Glutamatergic neuron (in vitro differentiated cells): Measurements from ENCODE around the gene R3HDM4. TPM values are rescaled to one million over a fixed set of nuclear protein-coding genes. Genes with fewer than 3 reads are reported as not detected.

ENCODE experiments used
- DNase-seq: peaks from one replicate; pipeline ENCODE4 v3.0.0; 2022
- H3K27ac Mint-ChIP-seq: one replicate; pipeline ENCODE4 v1.8.0; 2020; ENCODE audit warnings: mild to moderate bottlenecking, mixed read lengths, inconsistent platforms; ENCODE audit not compliant: unreplicated experiment
- H3K27me3 Mint-ChIP-seq: one replicate; pipeline ENCODE4 v1.8.0; 2020; ENCODE audit warnings: mild to moderate bottlenecking, moderate library complexity, mixed read lengths, inconsistent platforms; ENCODE audit not compliant: unreplicated experiment
- H3K36me3 Mint-ChIP-seq: one replicate; pipeline ENCODE4 v1.8.0; 2020; ENCODE audit warnings: mild to moderate bottlenecking, mixed read lengths, inconsistent platforms; ENCODE audit not compliant: unreplicated experiment
- H3K4me1 Mint-ChIP-seq: one replicate; pipeline ENCODE4 v1.8.0; 2020; ENCODE audit warnings: mild to moderate bottlenecking, low read depth, mixed read lengths, inconsistent platforms; ENCODE audit not compliant: unreplicated experiment
- H3K4me3 Mint-ChIP-seq: one replicate; pipeline ENCODE4 v1.8.0; 2020; ENCODE audit warnings: mild to moderate bottlenecking, mixed read lengths, inconsistent platforms; ENCODE audit not compliant: unreplicated experiment
- H3K9me3 Mint-ChIP-seq: one replicate; pipeline ENCODE4 v1.8.0; 2020; ENCODE audit warnings: mild to moderate bottlenecking, moderate library complexity, mixed read lengths, inconsistent platforms; ENCODE audit not compliant: unreplicated experiment
- CTCF ChIP-seq: fragments of 200-600 bp; sonication (generic); IDR thresholded peaks from one replicate; pipeline ENCODE4 v1.5.0; 2021; ENCODE audit not compliant: partially characterized antibody, unreplicated experiment
- long read RNA-seq: library from polyadenylated mRNA; unstranded; transcript quantifications from one replicate; pipeline ENCODE4 v2.0.0, GENCODE V29; 2020; ENCODE audit not compliant: unreplicated experiment
- total RNA-seq: library from RNA; stranded (reverse); fragmentation: NEBNext Ultra II Directional; extraction: Animal tissue kit (Norgen Biotek cat#: 25700); gene quantifications from one replicate; pipeline ENCODE4 v1.2.1, GENCODE V29; 2021; ENCODE audit not compliant: unreplicated experiment

Gene R3HDM4
- total RNA-seq = 61.9 TPM
- long read RNA-seq, transcript R3HDM4-201 (8 exons, 1,815 nt) = major isoform, 10 of 11 reads
- long read RNA-seq, partial matches to known transcripts = 0 of 11 reads
- long read RNA-seq, other reads (novel, unspliced or antisense) = 1 of 11 reads

- H3K27ac Mint-ChIP-seq = no peak within 1 kb of the TSS
- H3K4me3 Mint-ChIP-seq = peak within 1 kb of the TSS; percentile 71
- H3K36me3 Mint-ChIP-seq = no peaks in the 10 kb centered on the region
- H3K4me1 Mint-ChIP-seq = no peaks in the 10 kb centered on the region
- peak; percentile 82 for DNase-seq
- H3K9me3 Mint-ChIP-seq = no peaks in the 10 kb centered on the region
- peaks cover 12% of the 10 kb centered on the region for H3K27me3 Mint-ChIP-seq
- TF ChIP-seq CTCF = no peak
Observed at GRCh38 chr19:913080-913748, at the start of gene R3HDM4. Gene R3HDM4 (minus strand): TSS chr19:913219. CDS start chr19:913157, 62 bp downstream.

GRCh38 chr19:961866-962620, 49.0 kb upstream of the R3HDM4 start:
- DNase-seq = no peak
- TF ChIP-seq CTCF = no peak
- Mint-ChIP-seq H3K4me3 (no peak overlapping the region), H3K27ac (no peak overlapping the region), H3K27me3 (peaks cover 9% of the 10 kb centered on the region), H3K9me3 (peaks cover 8% of the 10 kb centered on the region), H3K4me1 (peaks cover 6% of the 10 kb centered on the region), H3K36me3 (peaks cover 5% of the 10 kb centered on the region)

- H3K9me3 Mint-ChIP-seq = peaks cover 8% of the 10 kb centered on the region
- DNase-seq = no peak
- no peak overlapping the region for H3K4me3 Mint-ChIP-seq
- peaks cover 5% of the 10 kb centered on the region for H3K36me3 Mint-ChIP-seq
- H3K27me3 Mint-ChIP-seq = peaks cover 9% of the 10 kb centered on the region
- no peak for TF ChIP-seq CTCF
- H3K27ac Mint-ChIP-seq = no peak overlapping the region
- peaks cover 11% of the 10 kb centered on the region for H3K4me1 Mint-ChIP-seq
Observed at GRCh38 chr19:960601-960938, 47.6 kb upstream of the R3HDM4 start.

- TF ChIP-seq CTCF = no peak
- Mint-ChIP-seq H3K27ac (no peak overlapping the region), H3K9me3 (peaks cover 4% of the 10 kb centered on the region), H3K4me3 (no peak overlapping the region), H3K36me3 (peaks cover 2% of the 10 kb centered on the region), H3K27me3 (peaks cover 6% of the 10 kb centered on the region), H3K4me1 (peaks cover 11% of the 10 kb centered on the region)
- no peak for DNase-seq
Observed at GRCh38 chr19:960020-960419, 47.0 kb upstream of the R3HDM4 start.
